ENCODE measurements around the gene CAMLG.
"Not testable (repeated sequence)": the region's sequence is repeated elsewhere in the genome, so short reads cannot be mapped to it uniquely, and the experiment has no call there.

Gene CAMLG

GRCh38 chr5:134738133-134738962 lies at the start of gene CAMLG:
CAMLG (plus strand) TSS chr5:134738548; CDS start chr5:134738621, 73 bp downstream.
- H3K79me2 ChIP-seq (ENCODE audit: control insufficient read depth, insufficient read depth, low read length, unreplicated experiment): peaks cover 34% of the 10 kb centered on the region
- 0 out of 2 replicates have a peak, but pooled peaks cover 3% of the 10 kb centered on the region for H3K36me3 ChIP-seq (ENCODE audit: insufficient read depth, low read length)
- peak within 1 kb of the TSS; percentile 88 for H3K4me3 ChIP-seq (ENCODE audit: low read depth, low read length)
- peak within 1 kb of the TSS; percentile 98 for H2AFZ ChIP-seq (ENCODE audit: low read length, unreplicated experiment)
- peaks cover 10% of the 10 kb centered on the region for H3K4me1 ChIP-seq (ENCODE audit: control insufficient read depth, insufficient read depth, low read length, unreplicated experiment)
- no peaks in the 10 kb centered on the region for H3K27me3 ChIP-seq (ENCODE audit: insufficient read depth, low read length)
- peak within 1 kb of the TSS; percentile 79 for H3K27ac ChIP-seq (ENCODE audit: low read depth, low read length)

GRCh38 chr5:134690144-134690543 lies 48.2 kb upstream of the CAMLG start:
- not testable (repeated sequence) for H3K27ac ChIP-seq (ENCODE audit: low read depth, low read length)

GRCh38 chr5:134692722-134693121 lies 45.6 kb upstream of the CAMLG start:
- Histone ChIP-seq H3K36me3 (ENCODE audit: insufficient read depth, low read length) (peaks cover 42% of the 10 kb centered on the region), H3K27me3 (ENCODE audit: insufficient read depth, low read length) (no peaks in the 10 kb centered on the region), H3K4me3 (ENCODE audit: low read depth, low read length) (no peak overlapping the region)

More at GRCh38 chr5:134690144-134690543, 48.2 kb upstream of the CAMLG start:
- not testable (repeated sequence) for H3K4me1 ChIP-seq (ENCODE audit: control insufficient read depth, insufficient read depth, low read length, unreplicated experiment); H2AFZ ChIP-seq (ENCODE audit: low read length, unreplicated experiment); H3K27me3 ChIP-seq (ENCODE audit: insufficient read depth, low read length); H3K79me2 ChIP-seq (ENCODE audit: control insufficient read depth, insufficient read depth, low read length, unreplicated experiment); H3K4me3 ChIP-seq (ENCODE audit: low read depth, low read length)
- H3K36me3 ChIP-seq (ENCODE audit: insufficient read depth, low read length): peaks cover 45% of the 10 kb centered on the region

GRCh38 chr5:134708301-134708700 lies 30.0 kb upstream of the CAMLG start:
- Histone ChIP-seq H2AFZ (ENCODE audit: low read length, unreplicated experiment) (no peak overlapping the region), H3K36me3 (ENCODE audit: insufficient read depth, low read length) (peaks cover 38% of the 10 kb centered on the region), H3K4me3 (ENCODE audit: low read depth, low read length) (no peak overlapping the region), H3K27me3 (ENCODE audit: insufficient read depth, low read length) (no peaks in the 10 kb centered on the region), H3K27ac (ENCODE audit: low read depth, low read length) (no peak overlapping the region), H3K79me2 (ENCODE audit: control insufficient read depth, insufficient read depth, low read length, unreplicated experiment) (no peaks in the 10 kb centered on the region), H3K4me1 (ENCODE audit: control insufficient read depth, insufficient read depth, low read length, unreplicated experiment) (no peaks in the 10 kb centered on the region)

More at GRCh38 chr5:134692722-134693121, 45.6 kb upstream of the CAMLG start:
- Histone ChIP-seq H2AFZ (ENCODE audit: low read length, unreplicated experiment) (no peak overlapping the region), H3K79me2 (ENCODE audit: control insufficient read depth, insufficient read depth, low read length, unreplicated experiment) (peaks cover 2% of the 10 kb centered on the region), H3K4me1 (ENCODE audit: control insufficient read depth, insufficient read depth, low read length, unreplicated experiment) (no peaks in the 10 kb centered on the region), H3K27ac (ENCODE audit: low read depth, low read length) (no peak overlapping the region)

GRCh38 chr5:134714120-134714519 lies 24.2 kb upstream of the CAMLG start:
- peaks cover 29% of the 10 kb centered on the region for H3K36me3 ChIP-seq (ENCODE audit: insufficient read depth, low read length)
- no peak overlapping the region for H2AFZ ChIP-seq (ENCODE audit: low read length, unreplicated experiment)
- H3K4me1 ChIP-seq (ENCODE audit: control insufficient read depth, insufficient read depth, low read length, unreplicated experiment): no peaks in the 10 kb centered on the region
- H3K79me2 ChIP-seq (ENCODE audit: control insufficient read depth, insufficient read depth, low read length, unreplicated experiment): no peaks in the 10 kb centered on the region
- no peaks in the 10 kb centered on the region for H3K27me3 ChIP-seq (ENCODE audit: insufficient read depth, low read length)
- H3K27ac ChIP-seq (ENCODE audit: low read depth, low read length): no peak overlapping the region
- no peak overlapping the region for H3K4me3 ChIP-seq (ENCODE audit: low read depth, low read length)

GRCh38 chr5:134714541-134714940 lies 23.8 kb upstream of the CAMLG start:
- Histone ChIP-seq H3K4me3 (ENCODE audit: low read depth, low read length) (no peak overlapping the region), H3K36me3 (ENCODE audit: insufficient read depth, low read length) (peaks cover 26% of the 10 kb centered on the region)

GRCh38 chr5:134715466-134715865 lies 22.9 kb upstream of the CAMLG start:
- H3K4me3 ChIP-seq (ENCODE audit: low read depth, low read length); H3K27ac ChIP-seq (ENCODE audit: low read depth, low read length); H3K4me1 ChIP-seq (ENCODE audit: control insufficient read depth, insufficient read depth, low read length, unreplicated experiment); H3K27me3 ChIP-seq (ENCODE audit: insufficient read depth, low read length); H2AFZ ChIP-seq (ENCODE audit: low read length, unreplicated experiment); H3K79me2 ChIP-seq (ENCODE audit: control insufficient read depth, insufficient read depth, low read length, unreplicated experiment): not testable (repeated sequence)
- peaks cover 32% of the 10 kb centered on the region for H3K36me3 ChIP-seq (ENCODE audit: insufficient read depth, low read length)

More at GRCh38 chr5:134714541-134714940, 23.8 kb upstream of the CAMLG start:
- Histone ChIP-seq H2AFZ (ENCODE audit: low read length, unreplicated experiment) (no peak overlapping the region), H3K27me3 (ENCODE audit: insufficient read depth, low read length) (no peaks in the 10 kb centered on the region), H3K79me2 (ENCODE audit: control insufficient read depth, insufficient read depth, low read length, unreplicated experiment) (no peaks in the 10 kb centered on the region), H3K4me1 (ENCODE audit: control insufficient read depth, insufficient read depth, low read length, unreplicated experiment) (no peaks in the 10 kb centered on the region), H3K27ac (ENCODE audit: low read depth, low read length) (no peak overlapping the region)

- H3K27ac ChIP-seq (ENCODE audit: low read depth, low read length): no peak overlapping the region
- H2AFZ ChIP-seq (ENCODE audit: low read length, unreplicated experiment): no peak overlapping the region
- H3K27me3 ChIP-seq (ENCODE audit: insufficient read depth, low read length): no peaks in the 10 kb centered on the region
- peaks cover 33% of the 10 kb centered on the region for H3K36me3 ChIP-seq (ENCODE audit: insufficient read depth, low read length)
- no peaks in the 10 kb centered on the region for H3K79me2 ChIP-seq (ENCODE audit: control insufficient read depth, insufficient read depth, low read length, unreplicated experiment)
- H3K4me3 ChIP-seq (ENCODE audit: low read depth, low read length): no peak overlapping the region
- no peaks in the 10 kb centered on the region for H3K4me1 ChIP-seq (ENCODE audit: control insufficient read depth, insufficient read depth, low read length, unreplicated experiment)
Measured at GRCh38 chr5:134724872-134725271, 13.5 kb upstream of the CAMLG start.

- Histone ChIP-seq H3K4me3 (ENCODE audit: low read depth, low read length) (no peak overlapping the region), H3K79me2 (ENCODE audit: control insufficient read depth, insufficient read depth, low read length, unreplicated experiment) (no peaks in the 10 kb centered on the region), H3K27ac (ENCODE audit: low read depth, low read length) (no peak overlapping the region), H3K4me1 (ENCODE audit: control insufficient read depth, insufficient read depth, low read length, unreplicated experiment) (no peaks in the 10 kb centered on the region), H2AFZ (ENCODE audit: low read length, unreplicated experiment) (no peak overlapping the region), H3K36me3 (ENCODE audit: insufficient read depth, low read length) (no peaks in the 10 kb centered on the region), H3K27me3 (ENCODE audit: insufficient read depth, low read length) (no peaks in the 10 kb centered on the region)
Measured at GRCh38 chr5:134732819-134733218, 5.5 kb upstream of the CAMLG start.

GRCh38 chr5:134735243-134735642 lies 3.1 kb upstream of the CAMLG start:
- Histone ChIP-seq H3K27me3 (ENCODE audit: insufficient read depth, low read length) (no peaks in the 10 kb centered on the region), H3K27ac (ENCODE audit: low read depth, low read length) (no peak overlapping the region), H3K4me1 (ENCODE audit: control insufficient read depth, insufficient read depth, low read length, unreplicated experiment) (peaks cover 8% of the 10 kb centered on the region), H2AFZ (ENCODE audit: low read length, unreplicated experiment) (no peak overlapping the region), H3K79me2 (ENCODE audit: control insufficient read depth, insufficient read depth, low read length, unreplicated experiment) (peaks cover 17% of the 10 kb centered on the region), H3K36me3 (ENCODE audit: insufficient read depth, low read length) (no peaks in the 10 kb centered on the region), H3K4me3 (ENCODE audit: low read depth, low read length) (no peak overlapping the region)

All from ACC112 (cell line).